Thymus (tissue), 11 donors: ENCODE measurements around the gene PITPNB. TPM values are rescaled to one million over a fixed set of nuclear protein-coding genes. Genes with fewer than 3 reads are reported as not detected.

Source experiments
- DNase-seq, 9 donors: peaks; one replicate each; pipeline ENCODE4 v3.0.0-alpha.2; 2013; ENCODE audit warnings: low spot score in 9 of 9, low read depth in 6 of 9, missing footprints in 1 of 9
- H3K27ac ChIP-seq, 2 donors: one replicate each; pipeline ENCODE4 v1.5.1; 2013; ENCODE audit warnings: control low read depth in 1 of 2, low read depth in 1 of 2, low read length in 1 of 2, mild to moderate bottlenecking in 1 of 2, moderate library complexity in 1 of 2
- H3K27me3 ChIP-seq, 2 donors: one replicate each; pipeline ENCODE4 v1.5.1; 2013; ENCODE audit warnings: low read length in 1 of 2; ENCODE audit not compliant: control insufficient read depth in 2 of 2, insufficient read depth in 1 of 2
- H3K36me3 ChIP-seq, 2 donors: one replicate each; pipeline ENCODE4 v1.5.1; 2013; ENCODE audit warnings: low read length in 1 of 2, mild to moderate bottlenecking in 1 of 2, moderate library complexity in 1 of 2; ENCODE audit not compliant: control insufficient read depth in 2 of 2, insufficient read depth in 2 of 2
- H3K4me1 ChIP-seq, 2 donors: one replicate each; pipeline ENCODE4 v1.5.1; 2013; ENCODE audit warnings: low read length in 2 of 2; ENCODE audit not compliant: control insufficient read depth in 2 of 2, insufficient read depth in 2 of 2
- H3K4me3 ChIP-seq, 2 donors: one replicate each; pipeline ENCODE4 v1.5.1; 2013; ENCODE audit warnings: low read length in 2 of 2, control low read depth in 1 of 2, mild to moderate bottlenecking in 1 of 2
- H3K9me3 ChIP-seq, 2 donors: one replicate each; pipeline ENCODE4 v1.5.1; 2013; ENCODE audit warnings: low read length in 1 of 2, mild to moderate bottlenecking in 1 of 2; ENCODE audit not compliant: control insufficient read depth in 2 of 2, insufficient read depth in 1 of 2
- WGBS: extraction: QIAGEN DNeasy Blood & Tissue Kit; methylation state at CpG from one replicate; pipeline ENCODE4 v1.1.7; 2013; 5-methylcytosine and 5-hydroxymethylcytosine counted together
- polyA plus RNA-seq: library from polyadenylated mRNA; stranded (reverse); fragments of 200-250 nt; gene quantifications from one replicate; pipeline ENCODE4 v1.2.3, GENCODE V29; 2013
- total RNA-seq: library from RNA; stranded (reverse); fragments of 120-200 nt; gene quantifications from one replicate; pipeline ENCODE4 v1.2.4, GENCODE V29; 2013
- donor health status: healthy.

Gene PITPNB
- total and polyA plus RNA-seq, 2 donors = 14.1 to 37.3 TPM

DNA sequence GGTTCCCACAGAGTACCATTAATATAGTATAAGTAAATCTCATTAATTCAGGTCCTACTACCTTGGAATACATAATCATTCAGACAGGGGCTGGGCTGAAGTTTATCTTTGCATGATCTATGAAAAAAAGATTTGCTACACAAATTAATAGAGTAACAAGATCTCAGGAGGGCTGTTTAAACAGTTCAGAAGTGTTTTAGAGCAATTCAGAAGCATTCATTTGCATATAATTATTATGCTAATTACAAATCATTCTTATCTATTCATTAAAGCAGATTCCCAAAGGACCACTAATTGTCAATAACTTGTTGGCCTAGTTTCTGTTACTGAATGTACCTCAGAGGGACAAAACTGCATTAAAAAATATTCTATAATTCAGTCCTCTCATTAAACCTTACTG, 40.5 kb downstream of the PITPNB start:
- Histone ChIP-seq H3K27me3 (no peaks in the 10 kb centered on the region), H3K9me3 (no peaks in the 10 kb centered on the region), H3K36me3 (peaks cover 7 to 9% of the 10 kb centered on the region in 2 donors), H3K27ac (no peak overlapping the region), H3K4me3 (no peak overlapping the region), H3K4me1 (peaks cover 0 to 3% of the 10 kb centered on the region in 2 donors)
- DNase-seq = no peak

- WGBS = 94% methylated on average over 2 of the region's 2 CpGs
- peaks cover 13 to 15% of the 10 kb centered on the region in 2 donors for H3K36me3 ChIP-seq
- H3K9me3 ChIP-seq = no peaks in the 10 kb centered on the region
- no peak overlapping the region for H3K4me3 ChIP-seq
- H3K27me3 ChIP-seq = no peaks in the 10 kb centered on the region
- peaks cover 0 to 3% of the 10 kb centered on the region in 2 donors for H3K4me1 ChIP-seq
- H3K27ac ChIP-seq = no peak overlapping the region
- DNase-seq = no peak
Observed at GRCh38 chr22:27877501-27877900, 41.6 kb downstream of the PITPNB start.

DNA sequence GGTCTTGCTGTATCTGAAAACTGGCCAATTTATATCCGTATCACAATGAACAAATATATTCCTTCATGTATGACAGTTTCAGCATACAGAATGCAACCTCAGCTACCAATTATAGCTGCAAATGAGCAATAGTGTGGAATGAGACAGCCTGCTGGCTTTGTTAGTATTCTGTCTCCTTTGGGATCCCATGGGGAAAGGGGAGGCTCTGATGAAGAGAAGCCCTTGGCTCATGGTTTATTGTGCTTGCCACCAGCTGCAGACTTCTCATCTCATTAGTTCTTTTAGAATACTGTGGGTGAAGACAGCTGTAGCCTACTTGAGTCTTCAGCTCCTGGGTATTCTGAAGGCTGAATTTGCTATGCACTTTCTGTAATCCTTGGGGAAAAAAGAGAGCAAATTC, 42.4 kb downstream of the PITPNB start:
- 88% methylated on average over 1 of the region's 1 CpG for WGBS
- peaks cover 19 to 23% of the 10 kb centered on the region in 2 donors for H3K36me3 ChIP-seq
- DNase-seq = no peak
- peaks cover 0 to 3% of the 10 kb centered on the region in 2 donors for H3K4me1 ChIP-seq
- H3K27me3 ChIP-seq = no peaks in the 10 kb centered on the region
- H3K9me3 ChIP-seq = no peaks in the 10 kb centered on the region
- H3K27ac ChIP-seq = peak overlapping the region in 1 of 2 donors; percentile 49
- no peak overlapping the region for H3K4me3 ChIP-seq

GRCh38 chr22:27875951-27876350, 43.1 kb downstream of the PITPNB start:
- Histone ChIP-seq H3K27me3 (no peaks in the 10 kb centered on the region), H3K27ac (peak overlapping the region in 1 of 2 donors; percentile 13), H3K4me3 (no peak overlapping the region), H3K4me1 (peaks cover 0 to 3% of the 10 kb centered on the region in 2 donors), H3K36me3 (peaks cover 24 to 28% of the 10 kb centered on the region in 2 donors), H3K9me3 (no peaks in the 10 kb centered on the region)
- 40% methylated on average over 2 of the region's 2 CpGs for WGBS
- peak in 5 of 9 donors; percentile 8 to 60 (median 32) for DNase-seq

DNA sequence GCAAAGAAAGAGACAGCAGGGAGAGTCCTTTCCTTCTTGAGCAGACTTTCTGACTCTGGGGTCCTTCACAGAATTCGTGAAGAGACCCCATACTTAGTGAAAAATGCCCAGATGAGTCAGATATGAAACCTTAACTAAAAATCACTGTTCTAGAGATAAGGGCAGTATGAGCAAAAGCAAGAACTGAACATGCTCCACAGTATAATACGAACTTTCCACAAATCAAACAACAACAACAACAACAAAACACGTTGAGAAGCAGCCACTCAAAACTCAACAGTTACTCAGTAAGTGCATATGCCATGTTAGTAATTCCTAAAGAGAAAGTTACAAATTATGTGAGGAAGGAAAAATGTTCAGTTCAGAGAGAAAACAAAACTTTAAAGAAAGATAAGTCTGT, 44.3 kb downstream of the PITPNB start:
- Histone ChIP-seq H3K36me3 (peaks cover 24 to 34% of the 10 kb centered on the region in 2 donors), H3K27ac (no peak overlapping the region), H3K27me3 (no peaks in the 10 kb centered on the region), H3K4me1 (peaks cover 0 to 3% of the 10 kb centered on the region in 2 donors), H3K9me3 (no peaks in the 10 kb centered on the region), H3K4me3 (no peak overlapping the region)
- no peak for DNase-seq
- 95% methylated on average over 3 of the region's 3 CpGs for WGBS

GRCh38 chr22:27874185-27874584, 44.9 kb downstream of the PITPNB start:
- Histone ChIP-seq H3K36me3 (peaks cover 24 to 34% of the 10 kb centered on the region in 2 donors), H3K27me3 (no peaks in the 10 kb centered on the region), H3K9me3 (no peaks in the 10 kb centered on the region), H3K4me1 (peaks cover 0 to 3% of the 10 kb centered on the region in 2 donors), H3K4me3 (no peak overlapping the region), H3K27ac (no peak overlapping the region)
- WGBS = 98% methylated on average over 6 of the region's 6 CpGs
- DNase-seq = no peak

DNA sequence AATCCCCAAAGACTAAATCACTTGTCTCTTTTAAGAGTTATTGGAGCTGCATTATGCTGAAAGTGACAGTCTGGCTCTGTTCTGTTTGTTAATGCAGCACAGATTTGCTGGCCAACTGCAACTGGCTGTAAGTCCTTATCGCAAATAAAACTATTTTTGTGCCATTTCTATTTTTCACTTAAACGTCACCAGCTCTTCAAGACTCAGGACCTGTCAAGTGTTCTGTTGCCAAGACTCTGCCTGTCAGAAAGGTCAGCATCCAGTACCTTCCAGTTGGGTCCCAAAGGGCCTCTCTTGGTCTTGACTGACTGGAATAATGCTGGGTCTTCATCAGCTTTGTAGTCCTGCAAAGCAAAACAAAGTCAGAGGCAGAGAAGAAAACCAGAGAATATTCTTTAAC, 45.6 kb downstream of the PITPNB start:
- Histone ChIP-seq H3K9me3 (no peaks in the 10 kb centered on the region), H3K27me3 (no peaks in the 10 kb centered on the region), H3K36me3 (peaks cover 25 to 34% of the 10 kb centered on the region in 2 donors), H3K4me1 (peaks cover 0 to 3% of the 10 kb centered on the region in 2 donors), H3K4me3 (no peak overlapping the region), H3K27ac (no peak overlapping the region)
- no peak for DNase-seq
- WGBS = 96% methylated on average over 2 of the region's 2 CpGs

GRCh38 chr22:27872488-27872887, 46.6 kb downstream of the PITPNB start:
- DNase-seq = no peak
- H3K27me3 ChIP-seq = no peaks in the 10 kb centered on the region
- H3K36me3 ChIP-seq = peaks cover 31 to 39% of the 10 kb centered on the region in 2 donors
- no peak overlapping the region for H3K27ac ChIP-seq
- no peaks in the 10 kb centered on the region for H3K9me3 ChIP-seq
- peaks cover 0 to 3% of the 10 kb centered on the region in 2 donors for H3K4me1 ChIP-seq
- WGBS = 99% methylated on average over 1 of the region's 1 CpG
- H3K4me3 ChIP-seq = no peak overlapping the region

- no peak overlapping the region for H3K27ac ChIP-seq
- no peaks in the 10 kb centered on the region for H3K9me3 ChIP-seq
- 89% methylated on average over 2 of the region's 2 CpGs for WGBS
- H3K36me3 ChIP-seq = peaks cover 27 to 41% of the 10 kb centered on the region in 2 donors
- no peaks in the 10 kb centered on the region for H3K27me3 ChIP-seq
- no peaks in the 10 kb centered on the region for H3K4me1 ChIP-seq
- DNase-seq = no peak
- H3K4me3 ChIP-seq = no peak overlapping the region
Observed at GRCh38 chr22:27871306-27872014, 47.6 kb downstream of the PITPNB start.
